Right ventricle myocardium superior (tissue), 1 donor: ENCODE data around the gene PRPF19. TPM values are rescaled to one million over a fixed set of nuclear protein-coding genes. Genes with fewer than 3 reads are reported as not detected.

ENCODE experiments used
- ATAC-seq: fragments of 200-7000 bp; cut with Tn5 transposase; one replicate; pipeline ENCODE4 v1.9.1; 2020; ENCODE audit warnings: mild to moderate bottlenecking; ENCODE audit not compliant: poor library complexity
- DNase-seq: peaks from one replicate; pipeline ENCODE4 v3.0.0-alpha.2; 2020
- intact Hi-C: fragments of 100-400 bp; cut with DNase I; formaldehyde crosslinking; loops from one replicate; pipeline ENCODE4 v1.11.2; 2022
- total RNA-seq: library from RNA; stranded (reverse); fragmentation: NEBNext Ultra II Directional; extraction: Animal tissue kit (Norgen Biotek cat#: 25700); gene quantifications from one replicate; pipeline ENCODE4 v1.2.1, GENCODE V29; 2021
- donor health status: DM: no; HTN: yes; CAD: no; lungs with severe emphysema.

PRPF19 gene
- total RNA-seq, 1 donor from 2014 or later, result 34.0 TPM

DNA sequence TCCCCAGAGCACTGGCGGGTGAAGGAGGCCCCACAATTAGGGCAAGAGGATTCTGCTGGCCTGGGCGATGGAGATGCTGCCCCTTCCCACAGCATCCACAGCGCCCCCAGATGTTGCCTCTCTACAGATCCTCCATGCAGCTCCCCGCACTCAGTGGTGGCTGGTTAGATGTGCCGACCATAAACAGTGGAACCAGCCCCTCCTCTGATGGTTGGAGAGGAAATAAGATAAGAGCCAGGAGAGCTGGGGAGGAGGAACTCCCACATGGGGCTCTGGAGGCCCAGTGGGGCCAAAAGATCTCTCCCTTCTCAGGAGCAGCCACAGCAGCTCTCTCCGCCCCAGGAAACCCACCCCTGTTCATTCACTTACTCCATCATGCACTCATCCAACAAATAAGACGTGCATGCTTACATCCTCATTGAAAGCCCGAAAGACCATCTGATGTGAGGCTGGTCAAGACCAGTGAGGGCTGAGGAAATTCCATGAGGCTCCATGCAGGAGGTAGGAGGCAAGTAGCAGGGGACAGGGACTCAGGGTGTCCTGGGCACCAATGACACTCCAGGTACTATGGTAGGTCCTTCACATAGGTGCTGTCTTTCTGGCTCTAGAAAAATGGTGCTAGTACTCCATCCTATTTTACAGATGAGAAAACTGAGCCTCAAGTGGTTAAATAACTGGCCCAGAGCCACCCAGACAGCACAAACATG, 52.1 kb downstream of the PRPF19 start:
- no peak for DNase-seq
- intact Hi-C loops, result no loop called here
- no peak for ATAC-seq

DNA sequence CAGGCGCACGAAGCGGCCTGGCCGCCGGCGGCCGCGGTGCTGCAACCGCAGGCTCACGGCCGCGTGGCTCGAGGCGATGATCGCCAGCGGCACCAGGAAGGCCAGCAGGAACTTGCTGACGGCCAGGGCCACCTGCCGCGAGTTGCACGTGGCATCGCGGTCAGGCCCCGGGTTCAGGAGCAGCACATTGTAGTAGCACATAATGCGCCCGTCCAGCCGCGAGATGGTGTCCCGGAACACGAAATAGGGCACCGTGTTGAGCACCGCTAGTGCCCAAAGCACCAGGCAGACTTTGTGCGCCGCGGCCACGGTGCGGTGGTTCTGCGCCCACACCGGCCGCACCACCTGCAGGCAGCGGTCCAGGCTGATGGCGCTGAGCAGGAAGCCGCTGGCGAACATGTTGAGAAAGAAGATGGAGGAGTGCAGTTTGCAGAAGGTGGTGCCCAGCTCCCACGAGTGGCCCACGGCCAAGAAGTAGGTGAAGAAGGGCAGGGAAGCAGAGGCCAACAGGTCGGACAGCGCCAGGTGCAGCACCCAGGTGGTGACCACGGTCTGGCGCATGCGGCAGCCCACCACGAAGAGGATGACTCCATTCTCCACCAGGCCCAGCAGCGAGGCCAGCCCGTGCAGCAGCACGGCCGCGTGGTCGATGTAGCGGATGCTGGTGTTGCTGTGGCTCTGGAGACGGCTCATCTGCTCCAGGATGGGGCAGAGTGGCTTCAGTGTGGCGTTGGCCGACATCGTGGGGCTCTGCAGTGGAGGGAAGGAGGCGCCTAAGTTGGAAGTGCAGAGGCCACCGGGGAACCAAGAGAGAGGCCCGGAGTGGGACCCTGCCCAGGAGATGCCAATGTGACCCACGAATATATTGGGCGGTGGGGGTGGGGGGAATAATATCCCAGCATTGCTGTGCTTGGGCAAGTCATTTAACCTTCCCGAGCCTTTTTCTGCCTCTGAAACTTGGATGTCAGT, 53.1 kb downstream of the PRPF19 start:
- intact Hi-C loops, result no loop called here
- no peak for DNase-seq
- no peak for ATAC-seq

DNA sequence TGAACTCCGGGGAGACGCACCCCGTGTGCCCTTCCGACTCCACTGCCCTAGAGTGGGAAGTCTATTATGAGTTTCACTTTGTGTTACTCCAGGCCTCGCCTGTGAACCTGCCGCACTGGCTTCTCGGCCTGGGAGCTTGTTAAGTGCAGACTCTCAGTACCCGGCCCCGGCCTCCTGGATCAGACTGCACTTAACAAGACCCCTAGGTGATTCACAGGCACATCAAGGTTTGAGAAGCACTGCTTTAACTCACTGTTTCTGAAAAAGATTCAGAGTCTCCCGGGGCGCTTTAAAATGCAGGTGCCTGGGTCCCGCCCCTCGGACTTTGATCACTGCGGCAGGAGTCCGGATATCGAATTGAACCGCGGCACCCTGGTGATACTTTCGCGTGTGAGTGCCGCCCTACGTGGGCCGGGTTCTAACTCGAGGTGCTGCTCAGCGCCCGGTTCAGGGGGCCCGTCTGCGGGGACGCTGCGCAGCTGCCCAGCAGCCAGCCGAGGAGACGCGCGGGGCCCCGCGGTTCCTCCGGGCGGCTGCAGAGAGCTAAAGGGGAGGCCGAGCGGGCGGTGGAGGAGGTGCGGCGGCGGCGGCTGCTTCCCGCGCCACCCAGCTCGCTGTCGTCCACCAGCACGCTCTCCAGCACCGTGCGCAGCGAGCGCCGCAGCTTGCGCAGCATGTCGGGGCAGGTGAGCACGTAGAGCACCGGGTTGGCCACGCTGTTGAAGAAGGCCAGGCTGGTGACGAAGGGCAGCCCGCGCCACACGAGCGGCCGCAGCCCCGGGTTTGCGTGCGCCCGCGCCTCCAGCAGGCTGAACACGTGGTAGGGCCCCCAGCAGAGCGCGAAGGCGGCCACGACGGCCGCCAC, 54.0 kb downstream of the PRPF19 start:
- DNase-seq, result no peak
- ATAC-seq, result no peak
- intact Hi-C loops, result no loop called here

DNA sequence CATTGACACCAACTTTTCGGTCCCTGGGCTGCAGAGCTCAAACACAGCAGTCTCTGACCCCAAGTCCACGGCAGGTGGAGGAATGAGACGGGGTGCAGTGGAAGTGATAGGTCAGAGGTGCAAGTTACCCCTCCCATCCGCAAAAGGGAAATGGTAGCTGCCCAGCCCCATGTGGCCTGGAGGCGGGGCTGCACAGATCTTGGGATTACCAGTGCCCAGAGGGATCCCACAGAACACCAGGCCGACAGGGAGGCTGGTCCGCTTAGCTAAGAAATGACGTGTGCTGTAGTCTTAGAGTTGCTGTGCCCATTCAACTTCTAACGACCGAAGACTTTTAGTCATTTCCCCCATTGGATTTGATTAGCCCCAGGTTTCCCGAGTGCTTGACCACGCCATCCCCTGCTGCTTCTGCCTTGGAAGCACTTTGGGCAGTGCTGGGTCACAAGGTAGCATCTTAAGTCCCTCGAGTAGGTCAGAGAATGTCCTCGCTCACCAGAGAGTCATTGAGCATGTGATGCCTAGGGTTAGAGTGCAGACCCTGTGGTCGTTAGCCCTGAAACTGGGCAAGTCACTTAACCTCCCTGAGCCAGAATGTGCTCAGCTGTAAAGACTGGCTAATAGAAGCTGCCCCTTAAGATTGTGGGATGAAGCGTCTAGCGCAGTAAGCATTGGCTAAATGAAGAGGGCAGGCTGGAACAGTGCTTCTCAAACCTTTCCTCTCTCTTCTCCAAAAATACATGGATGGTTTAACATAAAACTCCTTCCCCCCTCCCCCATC, 54.9 kb downstream of the PRPF19 start:
- no peak for ATAC-seq
- no peak for DNase-seq
- intact Hi-C loops, result no loop called here

DNA sequence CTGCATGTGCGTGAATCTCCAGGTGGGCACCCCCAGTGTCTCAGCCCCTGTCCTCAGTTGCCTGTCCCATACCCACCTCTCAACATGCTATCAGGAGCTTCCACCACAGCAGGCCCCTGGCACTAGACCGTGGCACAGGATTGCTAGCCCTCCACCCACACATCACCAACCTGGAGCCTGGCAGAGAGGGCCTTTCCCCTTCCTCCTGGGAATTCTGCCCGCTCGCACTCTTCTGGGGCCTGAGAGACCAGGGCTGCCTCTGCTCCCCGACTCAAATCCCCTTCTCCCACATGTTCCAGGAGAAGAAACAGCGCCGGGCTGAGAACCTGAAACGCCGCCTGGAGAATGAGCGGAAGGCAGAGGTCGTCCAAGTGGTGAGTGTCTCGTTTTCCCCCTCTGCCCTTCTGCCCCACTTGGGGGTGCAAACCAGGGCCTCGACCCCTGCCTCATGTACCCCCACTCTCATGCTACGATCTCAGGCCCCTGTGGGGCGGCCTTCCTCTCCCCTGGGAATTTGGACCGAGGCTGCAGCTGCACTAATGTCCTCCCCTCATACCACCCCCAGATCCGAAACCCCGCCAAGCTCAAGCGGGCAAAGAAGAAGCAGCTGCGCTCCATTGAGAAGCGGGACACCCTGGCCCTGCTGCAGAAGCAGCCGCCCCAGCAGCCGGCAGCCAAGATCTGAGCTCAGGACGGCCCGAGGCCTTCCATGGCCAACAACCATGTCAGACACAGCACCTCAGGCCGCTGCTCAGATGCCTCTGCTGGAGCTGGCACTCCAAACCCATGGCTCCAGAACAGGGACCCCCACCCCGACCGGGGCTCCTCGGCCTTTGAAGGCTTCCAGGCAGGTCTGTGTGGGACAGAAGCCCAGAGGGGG, 56.5 kb downstream of the PRPF19 start:
- ATAC-seq, result no peak
- intact Hi-C loops, result no loop called here
- DNase-seq, result no peak

DNA sequence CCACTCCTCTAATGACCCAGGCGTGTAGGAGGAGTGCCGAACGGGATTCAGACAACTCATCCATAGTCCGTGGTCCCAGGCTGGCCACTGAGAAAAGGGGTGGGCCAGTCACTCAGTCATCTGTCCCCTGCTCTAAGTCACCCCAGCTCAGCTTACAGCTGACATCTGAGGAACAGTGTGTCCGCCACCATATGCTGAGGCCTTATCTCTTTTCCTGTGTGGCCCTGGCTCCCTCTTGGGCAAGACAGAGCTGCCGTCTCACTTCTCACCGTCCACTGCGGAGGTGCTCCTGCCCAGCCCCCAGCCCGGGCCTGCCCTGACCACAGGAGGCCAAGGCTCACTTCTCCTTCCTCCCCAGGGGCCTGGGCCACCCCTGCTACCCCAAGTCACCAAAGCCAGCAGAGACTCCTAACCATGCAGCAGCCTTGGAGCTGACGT, 57.7 kb downstream of the PRPF19 start:
- ATAC-seq, result no peak
- DNase-seq, result no peak
- intact Hi-C loops, result no loop called here

DNA sequence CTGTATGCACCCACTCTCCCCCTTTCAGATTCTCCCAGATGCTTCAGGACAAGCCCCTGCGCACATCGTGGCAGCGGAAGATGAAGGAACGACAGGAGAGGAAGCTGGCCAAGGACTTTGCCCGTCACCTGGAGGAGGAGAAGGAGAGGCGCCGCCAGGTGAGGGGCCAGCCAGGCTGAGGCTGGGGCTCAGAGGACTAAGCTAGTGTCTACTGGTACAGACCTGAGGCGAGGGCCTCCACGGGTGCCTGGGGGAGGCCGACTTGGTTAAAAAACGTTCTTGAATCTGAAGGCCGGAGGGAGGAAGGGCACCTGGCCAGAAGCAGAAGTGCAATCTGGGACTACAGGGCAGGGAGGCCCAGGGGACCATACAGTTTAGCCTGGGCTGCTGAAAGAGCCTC, 58.5 kb downstream of the PRPF19 start:
- intact Hi-C loops, result no loop called here
- DNase-seq (no peak), ATAC-seq (no peak)

DNA sequence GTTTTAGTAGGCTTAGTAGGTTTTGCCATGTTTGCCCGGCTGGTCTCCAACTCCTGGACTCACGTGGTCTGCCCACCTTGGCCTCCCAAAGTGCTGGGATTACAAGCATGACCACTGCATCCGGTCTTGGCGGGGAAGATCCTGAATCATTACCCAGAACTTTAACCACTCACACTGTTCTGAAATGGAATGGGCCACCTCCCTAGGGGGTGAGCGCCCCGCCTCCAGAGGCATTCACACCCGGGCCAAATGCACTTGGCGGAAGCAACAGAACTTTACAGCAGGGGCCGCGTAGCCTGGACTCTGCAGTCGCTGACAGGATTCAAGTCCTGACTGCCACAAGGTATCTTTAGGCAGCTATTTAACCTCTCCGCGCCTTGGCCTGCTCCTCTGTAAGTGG, 59.1 kb downstream of the PRPF19 start:
- ATAC-seq, result no peak
- DNase-seq, result no peak
- intact Hi-C loops, result no loop called here

DNA sequence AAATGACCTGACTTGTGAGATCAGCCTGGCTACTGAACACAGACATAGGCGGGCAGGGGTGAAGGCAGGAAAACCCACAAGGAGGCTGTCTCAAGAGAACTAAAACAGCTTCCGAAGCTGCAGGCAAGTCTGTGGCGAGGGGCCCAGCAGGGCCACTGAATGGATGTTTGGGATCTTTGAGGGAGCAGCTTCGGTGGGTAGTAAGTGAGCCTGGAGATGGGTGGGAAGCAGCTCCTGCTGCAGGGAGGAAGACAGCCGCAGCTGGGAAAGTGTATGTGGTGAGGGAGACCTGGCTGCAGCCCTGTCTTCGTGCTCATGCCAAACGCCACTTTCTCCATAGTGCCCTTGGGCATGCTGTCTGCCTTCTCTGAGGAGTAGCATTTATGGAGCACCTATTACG, 61.0 kb downstream of the PRPF19 start:
- ATAC-seq (no peak), DNase-seq (no peak)
- intact Hi-C loops, result no loop called here

DNA sequence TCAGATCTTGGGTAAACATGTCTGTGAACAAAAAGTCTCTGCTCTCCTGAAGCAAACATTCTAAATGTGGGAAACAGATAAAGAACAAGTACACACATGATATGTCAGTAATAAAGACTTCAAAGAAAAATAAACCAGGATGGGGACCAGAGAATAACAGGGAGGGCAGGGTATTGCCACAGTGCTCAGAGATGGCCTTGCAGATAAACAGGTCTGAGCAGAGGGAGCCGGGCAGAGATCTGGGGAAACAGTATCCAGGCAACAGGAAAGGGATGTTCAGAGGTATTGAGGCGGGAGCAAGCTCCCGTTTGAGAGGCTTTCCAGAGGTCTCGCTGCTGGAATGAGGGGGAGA, 61.5 kb downstream of the PRPF19 start:
- ATAC-seq (no peak), DNase-seq (no peak)
- intact Hi-C loops, result loop anchor here (5.0 kb wide), 1 partner anchor 32 kb away; no protein-coding TSS in a partner anchor

DNA sequence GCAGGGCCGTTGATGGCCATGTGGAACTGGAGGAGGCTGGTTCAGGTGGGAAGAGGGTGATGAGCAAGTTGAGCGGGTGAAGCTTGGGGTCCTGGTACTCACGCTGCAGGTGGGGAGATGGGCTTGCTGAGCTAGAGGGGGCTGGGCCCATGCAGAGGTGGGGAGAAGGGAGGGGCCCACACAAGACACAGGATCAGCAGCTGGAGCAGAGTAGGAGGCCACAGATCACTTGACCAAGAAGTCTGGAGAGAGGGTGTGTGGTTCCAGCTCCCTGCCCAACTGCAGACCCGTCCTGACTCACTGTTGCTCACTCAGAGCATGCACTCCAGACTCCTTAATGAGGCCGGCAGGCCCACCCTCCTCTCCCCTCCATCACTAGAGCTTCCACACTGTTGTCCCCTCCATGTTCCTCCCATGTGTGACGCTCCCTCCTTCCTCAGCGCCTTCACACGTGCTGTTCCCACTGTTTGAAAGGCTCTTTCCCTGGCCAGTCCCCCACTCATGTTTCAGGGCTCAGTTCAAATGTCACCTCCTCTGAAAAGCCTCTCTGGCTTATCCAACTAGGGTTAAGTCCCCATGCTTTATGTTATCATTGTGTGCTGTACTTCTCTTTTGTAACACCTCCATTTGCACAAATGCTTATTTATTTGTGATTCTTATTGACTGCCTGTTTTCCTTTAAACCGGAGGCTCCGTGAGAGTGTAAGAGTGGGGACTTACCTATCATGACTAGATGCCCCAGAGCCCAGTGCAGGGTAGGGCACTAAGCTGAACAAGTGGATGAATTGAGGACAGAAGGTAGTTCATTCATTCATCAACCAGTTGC, 62.1 kb downstream of the PRPF19 start:
- ATAC-seq (no peak), DNase-seq (no peak)
- intact Hi-C loops, result loop anchor here (5.0 kb wide), 1 partner anchor 33 kb away; no protein-coding TSS in a partner anchor

DNA sequence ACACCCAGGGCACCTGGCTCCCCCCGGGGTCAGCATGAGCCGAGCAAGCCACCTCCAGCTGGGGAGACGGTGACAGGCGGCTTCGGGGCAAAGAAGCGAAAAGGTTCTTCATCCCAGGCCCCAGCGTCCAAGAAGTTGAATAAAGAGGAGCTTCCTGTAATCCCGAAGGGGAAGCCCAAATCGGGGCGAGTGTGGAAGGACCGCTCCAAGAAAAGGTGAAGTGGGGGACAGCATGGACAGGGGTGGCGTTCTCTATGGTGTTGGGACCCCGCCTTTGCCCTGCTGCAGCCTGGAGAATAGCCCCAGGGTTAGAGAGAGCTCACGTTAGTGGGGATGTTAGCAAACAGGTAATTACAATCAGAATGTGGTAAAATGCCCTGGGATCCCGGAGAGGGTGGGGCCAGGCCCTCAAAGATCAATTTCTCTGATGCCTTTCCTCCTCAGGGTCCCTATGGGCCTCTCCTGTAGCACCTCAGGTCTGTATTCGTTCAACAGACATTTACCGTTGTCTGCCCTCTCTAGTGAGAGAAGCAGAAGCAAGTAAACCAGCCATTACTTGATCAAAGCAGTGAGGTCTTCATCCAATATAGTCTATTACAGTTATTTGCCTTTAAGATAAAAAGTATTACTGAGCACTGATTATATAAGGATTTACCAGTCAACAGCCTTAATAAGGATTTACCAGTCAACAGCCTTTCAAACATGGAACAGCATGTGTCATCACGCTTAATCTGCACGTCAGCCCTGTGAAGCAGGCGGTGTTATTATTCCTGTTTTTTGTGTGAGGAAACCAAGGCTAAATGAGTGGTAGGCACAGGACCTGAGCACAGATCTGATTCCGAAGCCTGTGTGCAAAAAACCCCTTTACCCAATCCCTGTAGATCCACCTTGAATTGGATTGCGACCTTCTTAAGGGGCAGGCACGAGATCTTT, 63.5 kb downstream of the PRPF19 start:
- DNase-seq, result no peak
- intact Hi-C loops, result loop anchor here (5.0 kb wide), 1 partner anchor 34 kb away; no protein-coding TSS in a partner anchor
- no peak for ATAC-seq

DNA sequence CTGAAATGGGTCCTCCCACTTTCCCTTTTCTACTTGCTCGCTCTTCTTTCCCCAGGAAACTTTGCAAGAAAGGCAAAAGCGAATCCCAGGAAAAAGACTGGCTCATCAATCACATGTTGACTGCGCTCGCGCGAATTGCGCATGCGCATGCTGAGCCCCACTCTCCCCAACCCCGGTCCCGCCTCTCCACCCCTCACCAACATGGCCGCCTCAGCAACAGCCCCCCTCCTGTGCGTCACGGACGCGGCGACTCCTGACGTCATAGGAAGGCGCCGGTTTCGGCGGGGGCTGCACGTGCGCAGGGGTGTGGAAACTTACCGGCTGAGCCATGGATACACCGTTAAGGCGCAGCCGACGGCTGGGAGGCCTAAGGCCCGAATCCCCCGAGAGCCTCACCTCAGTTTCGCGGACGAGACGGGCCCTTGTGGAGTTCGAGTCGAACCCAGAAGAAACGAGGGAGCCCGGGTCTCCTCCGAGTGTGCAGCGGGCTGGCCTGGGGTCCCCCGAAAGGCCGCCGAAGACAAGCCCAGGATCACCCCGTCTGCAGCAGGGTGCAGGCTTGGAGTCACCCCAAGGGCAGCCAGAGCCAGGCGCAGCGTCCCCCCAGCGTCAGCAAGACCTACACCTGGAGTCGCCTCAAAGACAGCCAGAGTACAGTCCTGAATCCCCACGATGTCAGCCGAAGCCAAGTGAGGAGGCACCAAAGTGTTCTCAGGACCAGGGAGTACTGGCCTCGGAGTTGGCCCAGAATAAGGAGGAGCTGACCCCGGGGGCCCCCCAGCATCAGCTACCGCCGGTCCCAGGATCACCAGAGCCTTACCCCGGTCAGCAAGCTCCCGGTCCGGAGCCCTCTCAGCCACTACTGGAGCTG, 64.4 kb downstream of the PRPF19 start, which contains the start of gene CCDC86:
TSS of gene CCDC86 (plus strand) at position 317 of the 871 bp plus-strand sequence. CDS start at position 329, 12 bp downstream.
- peak; percentile 98 for DNase-seq
- ATAC-seq, result peak; percentile 97
- intact Hi-C loops, result loop anchor here (5.0 kb wide), 1 partner anchor 35 kb away; no protein-coding TSS in a partner anchor
